Hippocampal formation (tissue), 2 donors: ENCODE results near the gene P2RX2.

ENCODE experiments used
- DNase-seq, 2 donors: peaks; one replicate each; lab custom pipeline; 2025; lab: John Stamatoyannopoulos, UW

Gene P2RX2

DNA sequence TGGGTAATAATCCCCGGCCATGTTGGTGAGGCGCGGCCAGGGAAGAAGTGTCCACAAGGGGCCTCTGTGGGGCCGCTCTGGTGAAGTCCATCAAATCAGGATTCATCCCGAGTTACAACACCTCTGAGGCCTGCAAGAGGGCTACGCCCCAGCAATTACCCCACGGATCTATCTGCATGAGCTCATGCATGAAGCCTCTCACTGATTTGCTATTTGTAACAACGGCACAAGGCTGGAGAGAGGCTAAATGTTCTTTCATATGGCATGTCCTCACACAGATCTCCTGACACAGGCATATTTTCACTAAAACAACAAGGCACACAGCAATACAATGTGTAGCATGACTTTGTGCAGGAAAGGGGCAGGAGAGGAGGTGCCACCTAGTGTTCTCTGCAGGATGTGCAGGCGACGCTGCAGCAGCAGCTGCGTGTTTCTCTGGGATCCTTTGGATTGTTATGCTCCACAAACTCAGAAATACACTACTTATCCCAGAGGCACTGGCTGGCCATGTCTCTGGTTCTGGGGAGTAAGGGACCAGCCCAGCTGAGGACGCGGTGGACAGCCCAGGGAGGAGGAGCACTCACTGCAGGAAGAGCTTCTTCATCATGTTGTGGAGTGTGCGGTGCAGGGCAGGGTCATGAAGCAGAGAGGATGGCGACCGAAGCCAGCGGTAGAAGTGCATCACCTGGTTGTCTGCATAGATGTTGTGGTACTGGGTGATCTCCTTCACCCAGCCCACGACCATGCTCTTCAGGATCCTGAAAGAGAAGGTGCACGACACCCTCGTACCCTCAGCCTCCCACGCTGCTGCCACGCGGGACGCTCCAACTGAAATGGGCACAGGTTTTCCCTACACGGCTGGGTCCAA lies 20.2 kb downstream of the P2RX2 start:
- DNase-seq: no peak

DNA sequence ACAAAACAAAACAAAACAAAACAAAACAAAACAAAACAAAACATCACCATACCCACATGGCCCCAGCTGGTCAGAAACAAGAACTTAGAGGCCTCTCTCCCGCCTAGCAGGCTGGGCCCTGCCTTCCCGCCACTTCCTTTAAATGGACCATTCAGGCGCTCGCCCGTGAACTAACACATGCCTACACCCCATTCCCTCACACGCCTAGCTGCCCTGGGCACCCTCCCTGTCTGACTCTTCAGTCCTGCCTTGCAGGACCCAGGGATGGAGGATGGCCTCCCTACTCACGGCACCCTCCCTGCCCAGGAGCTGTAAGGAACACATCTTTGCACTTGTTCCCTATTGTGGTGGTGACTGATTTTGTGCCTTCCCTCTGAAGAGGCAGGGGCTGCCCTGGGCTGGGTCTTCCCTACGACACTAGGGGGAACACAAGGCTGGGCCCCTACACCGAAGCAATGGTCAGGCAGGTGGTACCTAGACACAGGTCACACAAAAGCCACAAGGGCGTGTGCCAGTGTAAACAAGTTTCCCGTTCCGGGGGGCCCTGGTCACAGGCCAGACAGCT lies 21.5 kb downstream of the P2RX2 start:
- no peak for DNase-seq

DNA sequence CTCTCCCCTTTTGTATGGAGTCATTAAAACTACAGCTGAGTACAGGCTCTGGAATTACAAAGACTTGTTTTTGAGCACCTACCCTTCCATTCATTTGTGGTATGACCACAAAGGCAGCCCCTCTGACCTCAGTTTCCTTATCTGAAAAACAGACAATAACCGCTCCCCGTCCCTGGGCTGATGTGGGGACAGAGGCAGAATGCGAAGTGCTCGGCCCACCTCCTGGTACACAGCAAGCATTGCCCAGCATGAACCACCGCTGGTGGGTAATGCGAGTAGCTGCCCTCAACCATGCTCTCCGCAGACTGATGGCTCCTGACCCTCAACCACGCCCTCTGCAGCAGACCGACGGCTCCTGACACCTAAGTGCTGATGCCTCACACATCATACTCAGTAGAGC lies 22.4 kb downstream of the P2RX2 start:
- no peak for DNase-seq

DNA sequence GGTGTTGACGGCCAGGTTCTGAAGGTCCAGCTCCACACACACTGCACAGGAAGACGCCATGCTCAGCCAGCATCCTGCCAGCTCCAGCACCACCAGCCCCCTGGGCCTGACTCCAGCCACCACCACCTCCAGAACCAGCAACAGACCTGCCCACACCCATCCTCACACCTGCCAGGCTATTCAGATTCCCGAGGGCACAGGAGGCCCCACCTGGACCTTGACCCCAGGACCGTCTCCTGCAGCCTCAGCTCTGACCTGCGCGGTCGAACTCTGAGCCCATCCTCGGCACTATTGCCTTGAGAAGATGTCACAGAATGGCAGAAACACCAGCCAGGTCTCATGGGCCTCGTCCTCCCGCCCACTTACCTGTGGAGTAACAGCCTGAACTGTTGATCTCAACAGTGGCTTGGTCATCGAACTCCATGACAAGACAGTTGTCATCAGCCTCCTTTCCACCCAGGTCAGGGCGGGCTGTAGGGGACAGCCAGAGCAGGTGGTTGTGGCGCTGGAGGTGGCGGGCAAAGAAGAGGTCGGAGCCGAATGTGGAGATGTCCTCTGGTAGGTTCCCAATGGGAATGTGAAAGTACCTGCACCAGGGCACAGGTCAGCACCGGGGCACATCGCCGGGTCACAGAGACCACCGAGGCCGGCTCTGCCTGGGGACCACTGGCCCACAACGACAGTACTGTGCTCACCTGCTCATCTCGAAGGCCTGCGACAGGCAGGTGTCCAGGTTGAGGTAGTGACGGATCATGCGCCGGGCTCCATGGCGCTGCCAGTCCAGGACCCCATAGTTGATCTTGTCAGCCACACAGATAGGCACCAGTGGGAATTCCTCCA lies 23.5 kb downstream of the P2RX2 start:
- no peak for DNase-seq

DNA sequence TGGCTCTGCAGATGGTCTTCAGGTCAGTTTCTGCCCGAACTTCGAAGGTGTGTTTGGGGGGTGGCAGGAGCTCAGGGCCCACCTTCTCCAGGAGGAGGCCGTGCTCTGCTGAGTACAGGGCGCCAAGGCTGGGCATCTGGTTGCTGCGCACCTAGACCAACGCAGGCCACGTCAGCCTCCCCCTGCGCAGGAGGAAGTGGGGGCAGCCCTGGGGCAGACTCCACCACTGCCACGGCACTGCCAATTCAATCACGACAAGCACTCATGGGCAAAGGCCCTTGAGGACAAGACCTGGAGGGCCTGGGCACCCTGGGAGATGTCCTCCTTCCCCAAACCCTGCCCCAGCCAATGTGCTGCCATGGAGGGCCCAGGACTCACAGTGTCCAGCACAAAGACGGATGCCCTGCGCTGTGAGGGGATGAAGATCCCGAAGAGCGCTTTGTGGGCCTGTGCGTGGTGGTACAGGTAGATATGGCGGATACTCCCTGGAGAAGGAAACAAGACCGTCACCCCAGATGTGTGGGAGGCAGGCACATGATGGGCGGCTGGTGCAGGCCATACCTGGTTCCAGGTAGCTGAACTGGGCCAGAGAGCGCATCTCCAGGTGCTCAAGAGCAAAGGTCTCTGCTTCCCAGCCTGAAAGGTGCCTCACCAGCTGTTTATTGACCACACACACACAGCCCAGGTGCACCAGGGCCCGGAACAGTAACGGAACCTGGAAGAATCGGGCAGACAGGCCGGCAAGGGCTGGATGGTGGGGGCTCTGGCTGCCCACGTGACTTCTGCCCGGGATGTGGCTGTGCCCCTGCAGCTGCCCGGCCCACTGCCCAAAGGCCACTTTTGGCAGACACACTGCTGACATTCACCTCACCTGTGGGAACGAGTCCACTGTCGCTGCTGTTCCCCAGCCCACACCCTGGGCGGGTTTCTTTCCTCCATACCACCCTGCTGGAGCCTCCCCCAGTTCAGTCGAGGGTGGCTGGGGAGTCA lies 24.6 kb downstream of the P2RX2 start:
- no peak for DNase-seq

DNA sequence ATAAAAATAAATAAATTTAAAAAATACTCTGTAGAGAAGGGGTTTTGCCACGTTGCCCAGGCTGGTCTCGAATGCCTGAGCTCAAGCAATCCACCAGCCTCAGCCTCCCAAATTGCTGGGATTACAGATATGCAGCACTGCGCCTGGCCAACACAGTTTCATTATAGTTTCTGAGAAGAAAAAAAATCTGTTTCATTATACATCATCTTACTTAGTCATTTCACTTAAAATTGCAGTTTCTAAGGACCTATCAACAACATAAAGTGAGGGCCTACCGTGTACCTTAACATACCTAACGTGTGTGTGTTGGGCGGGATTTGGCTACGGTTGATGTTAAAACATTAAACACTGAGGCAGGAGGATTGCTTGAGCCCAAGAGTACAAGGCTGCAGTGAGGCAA lies 28.3 kb downstream of the P2RX2 start:
- no peak for DNase-seq

DNA sequence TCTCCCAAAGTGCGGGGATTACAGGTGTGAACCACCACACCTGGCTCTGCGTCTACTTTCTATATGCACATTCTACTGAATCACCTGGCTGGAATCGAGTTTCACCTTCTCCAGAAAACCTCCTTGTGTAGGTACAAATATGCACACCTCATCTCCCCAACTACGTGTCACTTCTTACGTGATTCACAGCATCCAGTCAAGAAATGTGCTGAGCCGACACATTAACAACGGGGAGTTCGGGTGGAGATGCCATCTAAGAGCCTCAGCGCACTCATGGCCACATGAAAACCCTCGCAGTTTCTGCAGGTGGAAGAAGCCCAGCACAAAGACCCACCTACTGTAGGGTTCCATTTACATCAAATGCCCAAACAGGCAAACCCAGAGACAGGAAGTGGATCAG lies 29.3 kb downstream of the P2RX2 start:
- no peak for DNase-seq

DNA sequence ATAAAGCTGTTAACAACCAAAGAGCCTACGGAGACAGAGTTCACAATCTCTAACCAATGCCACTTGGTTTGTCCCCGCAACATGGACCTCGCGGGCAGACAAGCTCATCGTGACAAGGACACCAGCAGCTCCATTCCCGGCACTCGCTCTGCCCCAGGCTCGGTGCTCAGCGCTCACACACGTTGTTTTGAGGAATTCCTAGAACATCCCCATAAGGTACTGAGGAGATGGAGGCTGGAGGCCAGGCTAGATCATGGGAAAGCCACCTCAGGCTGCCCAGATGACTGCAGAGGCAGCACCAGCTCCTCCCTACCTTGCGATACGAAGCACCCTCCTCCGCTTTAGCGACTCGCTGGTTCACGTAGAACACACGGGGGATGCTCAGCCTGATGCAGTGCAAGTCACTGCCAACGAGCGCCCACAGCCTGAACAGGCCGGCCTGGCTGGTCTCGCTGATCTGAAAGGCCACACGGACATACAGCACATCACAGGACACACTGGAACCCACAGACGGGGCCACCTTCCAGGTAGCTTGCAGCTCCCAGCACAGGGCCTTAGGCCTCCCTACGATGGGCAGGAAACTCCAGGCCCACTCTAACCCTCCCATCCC lies 30.1 kb downstream of the P2RX2 start:
- DNase-seq: no peak

DNA sequence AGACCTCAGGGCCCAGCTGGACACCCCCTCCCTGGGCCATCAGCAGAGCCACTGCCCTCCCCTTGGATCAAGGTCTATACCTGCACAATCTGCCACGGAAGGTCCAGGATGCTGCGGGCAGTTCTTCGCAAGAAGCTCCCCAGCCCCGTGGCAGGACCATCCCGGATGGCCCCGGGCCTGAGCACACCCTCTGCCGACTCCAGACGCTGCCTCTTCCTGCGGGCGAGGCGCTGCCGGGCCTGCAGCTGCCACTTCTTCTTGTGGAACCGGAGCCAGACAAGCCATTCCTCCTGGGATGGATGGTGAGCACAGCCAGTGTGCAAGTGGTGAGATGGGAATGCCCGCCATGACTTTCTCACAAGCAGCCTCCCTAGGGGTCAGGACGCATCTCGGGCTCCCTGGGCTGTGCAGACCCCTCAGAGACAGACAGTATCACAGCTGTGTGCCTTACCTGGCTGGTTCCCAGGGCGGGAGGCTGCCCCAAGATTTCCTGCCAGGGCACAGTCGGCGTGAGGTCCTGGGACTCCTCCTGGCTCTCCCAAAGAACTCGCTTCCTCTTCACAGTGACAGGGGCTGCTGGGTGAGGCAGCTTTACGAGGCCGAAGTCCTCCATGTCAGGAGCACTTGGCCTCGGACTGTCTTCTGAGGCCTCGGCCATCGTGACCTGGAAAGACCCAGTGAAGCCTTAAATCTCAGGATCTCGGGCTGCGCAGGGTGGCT lies 30.8 kb downstream of the P2RX2 start:
- DNase-seq: no peak

DNA sequence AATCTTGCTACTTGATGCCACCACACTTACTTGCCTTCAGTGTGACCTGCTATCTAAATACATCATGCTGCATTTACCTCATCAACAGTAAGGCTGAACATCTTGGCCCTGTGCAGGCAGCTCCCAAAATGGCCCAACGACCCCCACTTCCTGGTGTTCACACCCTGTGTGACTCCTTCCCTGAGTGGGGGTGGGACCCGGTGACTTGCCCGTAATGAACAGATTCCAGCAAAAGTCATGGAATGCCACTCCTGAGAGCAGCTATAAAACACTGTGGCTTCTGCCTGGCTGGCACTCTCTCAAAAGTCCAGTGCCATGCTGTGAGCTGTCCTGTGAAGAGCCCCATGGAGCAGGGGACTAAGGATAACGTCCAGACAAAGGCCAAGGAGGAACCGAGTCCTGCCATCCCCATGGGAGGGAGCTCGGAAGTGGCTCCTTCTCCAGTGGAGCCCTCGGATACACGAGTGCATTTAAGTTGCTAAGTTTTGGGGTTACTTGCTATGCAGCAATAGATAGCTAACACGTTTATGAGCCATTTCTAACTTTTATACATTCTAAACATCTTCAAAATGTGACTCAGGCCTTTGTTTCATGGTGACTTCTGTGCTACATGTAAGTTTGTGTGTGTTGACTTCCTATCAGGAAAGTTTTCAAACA lies 33.0 kb downstream of the P2RX2 start:
- peak in 1 of 2 donors; percentile 99 for DNase-seq

DNA sequence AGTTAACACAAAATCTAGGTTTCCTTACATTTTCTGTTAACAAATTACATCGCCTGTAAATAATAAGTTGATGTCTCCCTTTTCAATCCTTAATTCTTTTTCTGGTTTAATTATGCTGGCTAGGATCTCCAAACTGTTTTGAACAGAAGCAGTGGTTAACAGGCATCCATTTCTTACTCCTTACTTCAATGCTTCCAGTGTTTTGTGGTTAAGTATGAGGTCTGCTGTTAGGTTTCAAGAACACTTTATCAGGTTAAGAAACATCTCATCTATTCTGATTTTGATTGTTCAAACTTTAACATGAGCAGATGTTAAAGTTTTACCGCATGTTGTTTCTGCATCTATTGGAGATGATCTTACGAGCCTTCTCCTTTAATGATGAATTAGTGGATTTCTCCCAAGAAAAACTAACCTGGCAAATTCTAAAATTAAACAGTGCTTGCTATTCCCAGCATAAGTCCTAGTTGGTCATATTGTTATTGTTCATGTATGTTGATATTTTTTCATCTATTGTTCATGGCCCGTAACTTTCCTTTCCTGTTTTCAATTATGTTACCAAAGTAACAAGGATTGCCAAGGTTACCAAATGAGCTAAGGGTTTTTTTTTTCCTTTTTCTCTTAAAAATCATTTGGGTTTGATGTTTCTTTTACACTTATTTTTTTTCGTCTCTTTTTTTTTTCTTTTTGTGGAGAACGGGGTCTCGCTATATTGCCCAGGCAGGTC lies 35.2 kb downstream of the P2RX2 start:
- no peak for DNase-seq

DNA sequence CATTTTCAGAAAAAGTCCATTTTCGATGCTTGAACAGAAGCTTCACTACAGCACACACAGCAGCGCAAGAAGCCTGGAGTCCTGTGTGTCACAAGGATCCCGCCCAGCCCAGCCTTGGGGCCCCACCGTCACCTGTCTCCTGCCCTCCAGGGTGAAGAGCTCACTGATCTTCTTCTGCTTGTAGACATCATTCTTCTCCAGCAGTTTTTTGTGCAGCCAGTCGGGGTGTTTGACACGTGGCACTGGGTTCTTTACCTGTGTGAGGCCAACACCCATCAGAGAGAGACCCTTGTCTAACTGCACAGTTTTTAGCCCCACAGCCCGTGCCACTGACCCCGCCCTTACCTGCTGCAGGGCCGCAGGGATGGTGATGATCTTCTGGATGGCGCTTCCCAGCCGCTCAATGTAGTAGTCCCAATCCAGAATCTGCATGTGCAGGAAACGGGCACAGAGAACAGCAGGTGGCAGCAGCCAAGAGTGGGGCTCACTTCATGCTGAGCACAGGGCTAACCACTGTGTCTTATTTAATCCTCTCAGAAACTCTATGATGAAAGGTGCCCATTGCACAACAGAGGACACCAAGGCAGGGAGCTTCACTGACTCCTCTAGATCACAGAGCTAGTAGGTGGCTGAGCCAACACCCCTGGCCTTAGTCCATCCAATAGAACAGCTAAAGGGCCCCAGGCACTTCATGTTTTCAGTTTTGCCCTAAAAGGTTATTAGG lies 38.6 kb downstream of the P2RX2 start:
- no peak for DNase-seq

DNA sequence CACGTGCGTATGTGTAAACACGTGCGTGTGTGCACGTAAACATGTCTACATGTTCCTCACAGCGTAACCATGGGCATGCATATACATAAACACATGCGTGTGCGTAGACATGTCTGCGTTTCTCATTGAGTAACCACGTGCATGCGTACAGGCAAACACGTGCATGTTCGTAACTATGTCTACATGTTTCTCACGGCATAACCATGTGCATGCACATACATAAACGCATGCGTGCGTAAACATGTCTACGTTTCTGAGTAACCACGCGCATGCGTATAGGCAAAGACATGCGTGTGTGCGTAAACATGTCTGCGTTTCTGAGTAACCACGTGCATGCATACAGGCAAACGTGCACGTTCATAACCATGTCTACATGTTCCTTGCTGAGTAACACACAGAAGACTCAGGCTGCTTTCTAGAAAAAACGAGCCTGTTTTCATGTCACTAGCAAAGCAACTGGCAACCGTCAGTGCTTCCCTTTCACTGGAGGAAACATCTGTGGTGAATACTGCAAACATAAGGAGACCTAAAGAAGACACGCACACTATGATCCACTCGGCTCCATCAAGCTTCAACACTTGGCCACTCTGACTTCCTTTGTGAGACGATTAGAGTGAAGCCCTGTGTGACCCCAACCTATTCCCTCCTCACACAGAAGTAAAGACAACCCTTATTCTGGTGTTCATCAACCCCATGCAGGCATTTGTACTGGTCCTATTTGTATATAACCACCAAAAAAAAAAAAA lies 39.7 kb downstream of the P2RX2 start:
- no peak for DNase-seq

DNA sequence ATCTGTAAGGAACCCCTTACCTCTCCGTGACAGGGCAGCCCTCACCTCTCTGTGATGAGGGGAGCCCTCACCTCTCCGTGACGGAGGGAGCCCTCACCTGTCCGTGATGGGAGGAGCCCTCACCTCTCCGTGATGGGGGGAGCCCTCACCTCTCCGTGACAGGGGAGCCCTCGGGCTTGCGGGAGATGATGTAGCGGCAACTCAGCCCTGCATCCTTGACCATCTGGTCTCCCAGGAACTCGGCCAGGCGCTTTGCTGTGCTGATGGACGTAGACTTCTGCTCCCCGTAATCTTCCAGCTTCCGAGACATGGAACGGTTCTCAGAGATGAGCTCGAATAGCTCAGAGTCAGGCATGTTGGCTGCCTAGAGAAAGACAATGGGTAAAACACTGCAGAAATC lies 40.6 kb downstream of the P2RX2 start:
- DNase-seq: no peak

DNA sequence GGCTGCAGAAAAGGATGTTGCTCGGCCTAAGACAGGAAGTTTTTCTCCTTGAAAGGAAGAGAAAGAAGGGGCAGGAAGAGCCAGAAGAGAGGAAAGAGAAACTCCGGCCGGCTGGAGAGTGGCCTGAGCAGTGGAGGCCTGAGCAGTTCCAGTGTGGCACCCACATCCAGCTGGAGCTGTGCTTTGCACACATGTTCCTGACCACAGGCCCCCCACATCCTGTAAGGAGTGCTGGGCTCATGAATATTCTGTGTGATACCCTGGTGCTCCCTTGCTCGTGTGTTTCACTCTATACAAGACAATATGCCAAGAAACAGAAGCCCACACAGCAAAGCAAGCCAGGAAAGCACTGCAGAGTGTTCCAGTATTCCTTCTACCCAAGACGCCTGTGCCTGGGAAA lies 41.5 kb downstream of the P2RX2 start:
- DNase-seq: no peak

DNA sequence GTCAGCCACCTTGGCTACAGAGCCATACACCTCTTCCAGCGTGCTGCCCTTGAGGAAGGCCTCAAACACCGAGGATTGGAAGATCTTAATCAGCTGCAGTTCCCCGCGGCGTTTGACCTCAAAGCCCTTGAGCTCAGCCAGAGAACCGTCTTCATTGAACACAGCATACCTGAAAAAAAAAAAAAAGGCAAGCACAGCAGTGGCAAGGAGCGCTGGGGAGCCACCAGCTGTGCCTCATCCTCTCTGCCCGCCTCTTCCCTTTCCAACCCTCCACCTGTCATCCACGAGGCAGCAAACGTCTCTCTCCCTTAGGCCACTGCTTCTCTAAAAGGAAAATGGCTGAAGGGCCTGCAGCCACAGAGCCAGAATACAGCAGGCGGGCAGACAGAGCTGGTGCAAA lies 42.4 kb downstream of the P2RX2 start:
- DNase-seq: no peak

DNA sequence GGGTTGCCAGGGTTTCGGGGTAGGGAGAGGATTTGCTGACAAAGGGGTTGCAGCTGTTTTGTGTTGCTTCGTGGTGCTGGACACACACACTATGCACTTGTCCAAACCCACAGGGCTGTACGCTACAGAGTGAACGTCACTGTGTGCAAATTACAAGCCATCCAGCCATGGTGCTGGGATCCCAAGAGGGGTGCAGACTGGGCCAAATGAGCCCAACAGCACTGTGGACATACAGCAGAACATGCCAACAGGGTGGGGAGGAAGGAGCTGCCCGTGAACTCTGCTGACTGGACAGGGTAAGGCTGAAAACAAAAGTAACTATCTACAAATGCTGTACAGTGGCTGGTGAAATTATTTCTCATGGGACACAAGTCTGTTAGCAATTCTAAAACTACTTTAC lies 43.4 kb downstream of the P2RX2 start:
- DNase-seq: no peak
